ENCODE results near the gene RALA. TPM values are rescaled to one million over a fixed set of nuclear protein-coding genes. Genes with fewer than 3 reads are reported as not detected.
A peak's percentile ranks its signal among the peaks of the same experiment; 100 is the strongest.

Gene RALA
- total and polyA plus RNA-seq, 10 of the 15 experiments (the other 5 are each of a cell fraction or from before 2014, with no cell fraction given) = 7.5 to 53.3 (median 23.1) TPM

GRCh38 chr7:39609113-39609934 is 14.0 kb upstream of the RALA start:
- ATAC-seq (peak; percentile 72), DNase-seq (ENCODE audit: low read depth, low spot score) (no peak), FAIRE-seq (no peak)
- H2AFZ ChIP-seq (ENCODE audit: control insufficient read depth, low read depth, low read length) = no peak overlapping the region
- intact Hi-C loops (cut with micrococcal nuclease; ENCODE audit: unreplicated experiment) = no loop called here
- H3K4me1 ChIP-seq (ENCODE audit: control insufficient read depth, insufficient read depth, low read length) = no peaks in the 10 kb centered on the region
- ChIA-PET RAD21 (ENCODE audit: unreplicated experiment) (interaction anchor here (0.6 to 1.4 kb wide), 3 partner anchors 12 to 17 kb away, joined by 3 to 5 read pairs (median 3); no protein-coding TSS in a partner anchor), SMC1A (ENCODE audit: uncharacterized antibody, unreplicated experiment) (interaction anchor here (0.7 to 1.3 kb wide), 7 partner anchors 11 to 141 kb away, joined by 3 to 4 read pairs (median 3); no protein-coding TSS in a partner anchor), CTCF (interaction anchor here (0.6 to 1.2 kb wide), 6 partner anchors 13 to 996 kb away, joined by 3 to 10 read pairs (median 4); no protein-coding TSS in a partner anchor), POLR2A (interaction anchor here (0.7 kb wide), 1 partner anchor 29 kb away, joined by 3 read pairs; no protein-coding TSS in a partner anchor)
- TF ChIP-seq SUZ12 (IDR thresholded peaks at IDR 0.05; ENCODE audit: unreplicated experiment) (peak; percentile 44), TBL1XR1 (IDR thresholded peaks at IDR 0.05; ENCODE audit: low read depth, low read length) (no peak), CTCF (IDR thresholded peaks at IDR 0.05 in 2 of 3, conservative IDR thresholded peaks at IDR 0.05 in 1 of 3; ENCODE audit: control insufficient read depth in 2 of 3, extremely low read depth in 1 of 3, insufficient read depth in 1 of 3, low read depth in 3 of 3, low read length in 3 of 3) (peak in 1 of 3 experiments; percentile 25; a peak in 1 of 6 replicates), SREBF1 (IDR thresholded peaks at IDR 0.05; ENCODE audit: low read length) (no peak), IKZF2 (IDR thresholded peaks at IDR 0.05) (no peak), KDM1A (IDR thresholded peaks at IDR 0.05; ENCODE audit: borderline replicate concordance) (no peak)
- H3K36me3 ChIP-seq (ENCODE audit: control insufficient read depth in 2 of 2, insufficient read depth in 2 of 2, low read length in 1 of 2) = no peaks in the 10 kb centered on the region
- in situ Hi-C loops (cut with MboI) = no loop called here
- peaks cover 0 to 8% of the 10 kb centered on the region in 2 experiments; a peak in 1 of 4 replicates for H3K27me3 ChIP-seq (replicated peaks in 1 of 2; ENCODE audit: control insufficient read depth in 2 of 2, insufficient read depth in 2 of 2, low read length in 1 of 2)
- H3K4me2 ChIP-seq (ENCODE audit: control insufficient read depth, insufficient read depth) = peak overlapping the region; percentile 51
- no peak overlapping the region for H3K9ac ChIP-seq (ENCODE audit: control insufficient read depth, insufficient read depth, low read length)
- no peaks in the 10 kb centered on the region for H3K79me2 ChIP-seq (ENCODE audit: control insufficient read depth, insufficient read depth, low read length)
- 11% methylated on average over 36 of the region's 36 CpGs for WGBS (ENCODE audit: insufficient coverage, insufficient replicate concordance, low lambda C conversion rate, missing lambda C conversion rate)
- no peaks in the 10 kb centered on the region for H3K9me3 ChIP-seq (replicated peaks; ENCODE audit: control insufficient read depth, insufficient read depth, low read length)
- no TSS peak for BruUV-seq (replicated peaks)
- H3K27ac ChIP-seq (ENCODE audit: control insufficient read depth, insufficient read depth) = no peak overlapping the region
- H4K20me1 ChIP-seq (ENCODE audit: control insufficient read depth, insufficient read depth) = no peaks in the 10 kb centered on the region
- H3K4me3 ChIP-seq = 0 out of 2 replicates have a peak overlapping the region, but pooled peaks have one; percentile 15
